HL-60 (cell line): ENCODE results near the gene SALL1.

ENCODE experiments used
- DNase-seq, 2 experiments: peaks; one replicate each; pipeline ENCODE4 v3.0.0-alpha.2; 2010 to 2020; ENCODE audit warnings: low read depth in 1 of 2, low spot score in 1 of 2
- H3K27ac ChIP-seq: fragments of 250-450 bp; sonication (Bioruptor Pico); replicated peaks from 2 replicates; pipeline ENCODE4 v1.5.1; 2020; ENCODE audit warnings: mild to moderate bottlenecking, moderate library complexity
- H3K27me3 ChIP-seq: fragments of 250-450 bp; sonication (Bioruptor Pico); 2 replicates; pipeline ENCODE4 v1.5.1; 2021; ENCODE audit warnings: mild to moderate bottlenecking, moderate library complexity; ENCODE audit not compliant: insufficient read depth, poor library complexity, severe bottlenecking
- H3K4me3 ChIP-seq: replicated peaks from 2 replicates; pipeline ENCODE4 v1.5.1; 2011; ENCODE audit warnings: mild to moderate bottlenecking, control low read depth, low read length; ENCODE audit not compliant: insufficient read depth
- CTCF ChIP-seq: IDR thresholded peaks from one replicate; pipeline ENCODE4 v1.5.1; 2011; ENCODE audit warnings: low read length, control low read depth, inconsistent platforms; ENCODE audit not compliant: insufficient read depth
- GABPA ChIP-seq: IDR thresholded peaks from 2 replicates; pipeline ENCODE4 v1.6.1; 2012; ENCODE audit warnings: low read depth
- POLR2AphosphoS5 ChIP-seq: IDR thresholded peaks from 2 replicates; pipeline ENCODE4 v1.6.1; 2012; ENCODE audit warnings: low read depth
- REST ChIP-seq: IDR thresholded peaks from 2 replicates; pipeline ENCODE4 v1.6.1; 2012; ENCODE audit warnings: low read depth; ENCODE audit not compliant: insufficient replicate concordance
- SPI1 ChIP-seq: IDR thresholded peaks from 2 replicates; pipeline ENCODE4 v1.6.1; 2012; ENCODE audit warnings: low read depth, mild to moderate bottlenecking, borderline replicate concordance

The SALL1 gene

GRCh38 chr16:51106535-51106934 is 44.5 kb downstream of the SALL1 start:
- no peak for DNase-seq
- H3K27me3 ChIP-seq: peaks cover 6% of the 10 kb centered on the region
- TF ChIP-seq POLR2AphosphoS5 (no peak), GABPA (no peak), REST (no peak), SPI1 (no peak), CTCF (no peak)
- no peak overlapping the region for H3K4me3 ChIP-seq
- no peak overlapping the region for H3K27ac ChIP-seq

GRCh38 chr16:51103590-51103989 is 47.5 kb downstream of the SALL1 start:
- no peaks in the 10 kb centered on the region for H3K27me3 ChIP-seq
- TF ChIP-seq REST: no peak
- no peak for TF ChIP-seq POLR2AphosphoS5
- TF ChIP-seq GABPA: no peak
- no peak for TF ChIP-seq SPI1
- TF ChIP-seq CTCF: no peak
- H3K27ac ChIP-seq: no peak overlapping the region
- no peak for DNase-seq
- no peak overlapping the region for H3K4me3 ChIP-seq

GRCh38 chr16:51097729-51098128 is 53.3 kb downstream of the SALL1 start:
- H3K27me3 ChIP-seq: peaks cover 6% of the 10 kb centered on the region
- no peak for TF ChIP-seq REST
- no peak for TF ChIP-seq GABPA
- TF ChIP-seq SPI1: no peak
- no peak for TF ChIP-seq CTCF
- TF ChIP-seq POLR2AphosphoS5: no peak
- DNase-seq: no peak

More at GRCh38 chr16:51097729-51098128, 53.3 kb downstream of the SALL1 start:
- Histone ChIP-seq H3K27ac (no peak overlapping the region), H3K4me3 (no peak overlapping the region)
